Astrocyte (in vitro differentiated cells and primary cell): Measurements from ENCODE around the gene ITGBL1.

ENCODE experiments used
- EZH2 ChIP-seq: IDR thresholded peaks from 2 replicates; pipeline ENCODE4 v1.6.1; 2012; ENCODE audit warnings: mild to moderate bottlenecking, low read length, inconsistent platforms; ENCODE audit not compliant: insufficient read depth
- TF ChIP-seq, protein P1 (sequence below): IDR thresholded peaks from 2 replicates; pipeline ENCODE4 v1.5.1; 2011; ENCODE audit warnings: low read depth, mild to moderate bottlenecking, inconsistent platforms, low read length, moderate library complexity; ENCODE audit not compliant: insufficient read depth

DNA sequence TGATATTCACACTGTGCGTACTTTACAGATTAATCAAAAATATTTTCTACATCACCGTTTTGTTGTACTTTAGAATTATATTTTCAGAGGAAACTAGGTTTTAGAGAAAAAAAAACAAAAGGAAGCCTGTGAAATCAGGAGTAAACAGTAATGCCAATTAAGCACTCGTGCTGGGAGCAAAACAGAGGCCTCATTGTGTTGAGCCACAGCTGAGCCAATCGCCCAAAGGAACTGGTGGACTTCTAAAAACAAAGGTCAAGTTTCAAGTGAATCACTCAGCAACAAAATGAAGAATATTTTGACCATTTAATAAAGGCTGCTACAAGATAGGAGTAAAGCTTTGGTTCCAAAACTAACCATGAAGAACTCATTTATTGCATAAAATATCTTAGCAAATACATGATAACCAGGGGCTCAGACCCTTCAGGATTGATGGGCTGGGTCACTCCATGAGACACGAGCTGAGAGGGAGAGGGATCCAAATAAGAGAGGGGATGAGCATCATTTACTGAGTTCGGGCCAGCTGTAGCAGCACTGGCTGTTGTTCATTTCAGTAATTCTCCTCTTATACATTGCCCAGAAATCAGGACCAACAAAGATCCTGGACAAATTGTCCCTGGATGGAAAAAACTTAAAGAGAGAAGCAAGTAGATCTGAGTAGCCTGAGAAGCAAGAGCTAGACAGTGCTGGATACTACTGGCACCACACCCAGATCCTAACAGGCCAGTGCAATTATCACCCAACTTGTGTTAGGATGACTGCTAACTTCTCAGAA, 27.9 kb upstream of the ITGBL1 start:
- TF ChIP-seq, protein P1, sequence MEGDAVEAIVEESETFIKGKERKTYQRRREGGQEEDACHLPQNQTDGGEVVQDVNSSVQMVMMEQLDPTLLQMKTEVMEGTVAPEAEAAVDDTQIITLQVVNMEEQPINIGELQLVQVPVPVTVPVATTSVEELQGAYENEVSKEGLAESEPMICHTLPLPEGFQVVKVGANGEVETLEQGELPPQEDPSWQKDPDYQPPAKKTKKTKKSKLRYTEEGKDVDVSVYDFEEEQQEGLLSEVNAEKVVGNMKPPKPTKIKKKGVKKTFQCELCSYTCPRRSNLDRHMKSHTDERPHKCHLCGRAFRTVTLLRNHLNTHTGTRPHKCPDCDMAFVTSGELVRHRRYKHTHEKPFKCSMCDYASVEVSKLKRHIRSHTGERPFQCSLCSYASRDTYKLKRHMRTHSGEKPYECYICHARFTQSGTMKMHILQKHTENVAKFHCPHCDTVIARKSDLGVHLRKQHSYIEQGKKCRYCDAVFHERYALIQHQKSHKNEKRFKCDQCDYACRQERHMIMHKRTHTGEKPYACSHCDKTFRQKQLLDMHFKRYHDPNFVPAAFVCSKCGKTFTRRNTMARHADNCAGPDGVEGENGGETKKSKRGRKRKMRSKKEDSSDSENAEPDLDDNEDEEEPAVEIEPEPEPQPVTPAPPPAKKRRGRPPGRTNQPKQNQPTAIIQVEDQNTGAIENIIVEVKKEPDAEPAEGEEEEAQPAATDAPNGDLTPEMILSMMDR: no peak
- TF ChIP-seq EZH2: no peak
